ENCODE data around the gene TMEM62.

GRCh38 chr15:43214592-43215295 lies 81.4 kb downstream of the TMEM62 start:
- no peak for TF ChIP-seq POLR2A (IDR thresholded peaks at IDR 0.05; ENCODE audit: extremely low read depth, insufficient read length)
- TF ChIP-seq CTCF (IDR thresholded peaks at IDR 0.05; ENCODE audit: low read depth, low read length): no peak
- TF ChIP-seq MYC (IDR thresholded peaks at IDR 0.05; ENCODE audit: low read depth, low read length): no peak

Measured in NB4 (cell line).